Activated T-helper 17 cell treated with anti-CD3 and anti-CD28 coated beads, Interleukin-2, amount 50 U/mL, for 72 hours (primary cell): ENCODE data around the gene BIN2. TPM values are rescaled to one million over a fixed set of nuclear protein-coding genes. Genes with fewer than 3 reads are reported as not detected.
"Not testable (repeated sequence)": the region's sequence is repeated elsewhere in the genome, so short reads cannot be mapped to it uniquely, and the experiment has no call there.

ENCODE experiments used
- ATAC-seq: fragments of 150-1000 bp; cut with Tn5 transposase; replicated peaks from 2 replicates; pipeline ENCODE4 v1.10.0; 2021; ENCODE audit warnings: mild to moderate bottlenecking, moderate library complexity
- H3K27ac Mint-ChIP-seq: one replicate; pipeline ENCODE4 v1.8.0; 2022; ENCODE audit warnings: mixed read lengths
- H3K27me3 Mint-ChIP-seq: one replicate; pipeline ENCODE4 v1.8.0; 2022; ENCODE audit warnings: mixed read lengths
- H3K36me3 Mint-ChIP-seq: one replicate; pipeline ENCODE4 v1.8.0; 2022; ENCODE audit warnings: low read depth, mild to moderate bottlenecking, mixed read lengths
- H3K4me1 Mint-ChIP-seq: one replicate; pipeline ENCODE4 v1.8.0; 2022; ENCODE audit warnings: mixed read lengths
- H3K4me3 Mint-ChIP-seq: one replicate; pipeline ENCODE4 v1.8.0; 2022; ENCODE audit warnings: mild to moderate bottlenecking, mixed read lengths
- H3K9me3 Mint-ChIP-seq: one replicate; pipeline ENCODE4 v1.8.0; 2022; ENCODE audit warnings: mixed read lengths
- total RNA-seq, 2 donors: library from RNA; stranded (reverse); gene quantifications; one replicate each; pipeline ENCODE4 v1.2.3, GENCODE V29; 2022

Gene BIN2
- total RNA-seq, 2 donors from 2014 or later, result 45.8 to 78.8 TPM

- Mint-ChIP-seq H3K27me3 (no peaks in the 10 kb centered on the region), H3K9me3 (no peaks in the 10 kb centered on the region), H3K4me1 (peaks cover 10% of the 10 kb centered on the region), H3K27ac (peak overlapping the region; percentile 39), H3K4me3 (no peak overlapping the region), H3K36me3 (peaks cover 85% of the 10 kb centered on the region)
- no peak for ATAC-seq
Observed at GRCh38 chr12:51307655-51308593, 16.1 kb downstream of the BIN2 start.

DNA sequence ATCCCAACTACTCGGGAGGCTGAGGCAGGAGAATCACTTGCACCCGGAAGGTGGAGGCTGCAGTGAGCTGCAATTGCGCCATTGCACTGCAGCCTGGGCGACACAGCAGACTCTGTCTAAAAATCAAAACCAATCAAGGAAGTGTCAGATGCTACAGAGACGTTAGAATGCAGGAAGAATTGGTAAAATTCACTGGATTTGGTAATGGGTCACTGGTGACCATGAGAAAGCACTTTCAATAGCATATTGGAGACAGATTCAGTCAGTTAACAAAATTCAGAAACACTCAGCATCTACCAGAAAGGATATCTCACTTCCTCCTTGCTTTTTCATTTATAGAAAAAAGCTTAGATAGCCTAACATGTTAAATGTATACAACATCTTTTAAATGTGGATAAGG lies 17.5 kb downstream of the BIN2 start:
- ATAC-seq, result no peak
- Mint-ChIP-seq H3K9me3 (no peaks in the 10 kb centered on the region), H3K4me1 (peaks cover 15% of the 10 kb centered on the region), H3K27ac (no peak overlapping the region), H3K4me3 (no peak overlapping the region), H3K36me3 (peaks cover 85% of the 10 kb centered on the region), H3K27me3 (no peaks in the 10 kb centered on the region)

- ATAC-seq, H3K27me3 Mint-ChIP-seq, H3K4me3 Mint-ChIP-seq, H3K9me3 Mint-ChIP-seq, H3K4me1 Mint-ChIP-seq: not testable (repeated sequence)
- Mint-ChIP-seq H3K36me3 (peaks cover 84% of the 10 kb centered on the region), H3K27ac (peak overlapping the region; percentile 51)
Observed at GRCh38 chr12:51300768-51301167, 23.2 kb downstream of the BIN2 start.

- H3K27me3 Mint-ChIP-seq, result no peaks in the 10 kb centered on the region
- ATAC-seq, result no peak
- peaks cover 93% of the 10 kb centered on the region for H3K36me3 Mint-ChIP-seq
- no peaks in the 10 kb centered on the region for H3K9me3 Mint-ChIP-seq
- H3K4me1 Mint-ChIP-seq, result peaks cover 4% of the 10 kb centered on the region
- H3K27ac Mint-ChIP-seq, result no peak overlapping the region
- H3K4me3 Mint-ChIP-seq, result no peak overlapping the region
Observed at GRCh38 chr12:51295651-51296050, 28.3 kb downstream of the BIN2 start.

DNA sequence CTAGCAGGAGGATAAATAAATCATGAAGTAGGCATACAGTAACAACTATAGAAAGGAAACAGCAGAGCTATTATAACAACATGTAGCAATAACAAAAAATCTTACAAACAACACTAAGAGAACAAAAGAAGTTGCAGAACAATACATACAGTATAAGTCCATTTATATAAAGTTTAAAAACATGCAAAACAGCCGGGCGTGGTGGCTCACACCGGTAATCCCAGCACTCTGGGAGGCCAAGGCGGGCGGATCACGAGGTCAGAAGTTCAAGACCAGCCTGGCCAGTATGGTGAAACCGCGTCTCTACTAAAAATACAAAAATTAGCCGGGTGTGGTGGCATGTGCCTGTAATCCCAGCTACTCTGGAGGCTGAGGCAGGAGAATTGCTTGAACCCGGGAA lies 29.9 kb downstream of the BIN2 start:
- H3K27ac Mint-ChIP-seq, ATAC-seq, H3K9me3 Mint-ChIP-seq, H3K4me3 Mint-ChIP-seq, H3K4me1 Mint-ChIP-seq, H3K27me3 Mint-ChIP-seq: not testable (repeated sequence)
- peaks cover 93% of the 10 kb centered on the region for H3K36me3 Mint-ChIP-seq

GRCh38 chr12:51293696-51294095 lies 30.3 kb downstream of the BIN2 start:
- Mint-ChIP-seq H3K9me3 (no peaks in the 10 kb centered on the region), H3K36me3 (peaks cover 93% of the 10 kb centered on the region), H3K27ac (no peak overlapping the region), H3K27me3 (no peaks in the 10 kb centered on the region), H3K4me3 (no peak overlapping the region), H3K4me1 (peaks cover 4% of the 10 kb centered on the region)
- ATAC-seq, result peak; percentile 64

DNA sequence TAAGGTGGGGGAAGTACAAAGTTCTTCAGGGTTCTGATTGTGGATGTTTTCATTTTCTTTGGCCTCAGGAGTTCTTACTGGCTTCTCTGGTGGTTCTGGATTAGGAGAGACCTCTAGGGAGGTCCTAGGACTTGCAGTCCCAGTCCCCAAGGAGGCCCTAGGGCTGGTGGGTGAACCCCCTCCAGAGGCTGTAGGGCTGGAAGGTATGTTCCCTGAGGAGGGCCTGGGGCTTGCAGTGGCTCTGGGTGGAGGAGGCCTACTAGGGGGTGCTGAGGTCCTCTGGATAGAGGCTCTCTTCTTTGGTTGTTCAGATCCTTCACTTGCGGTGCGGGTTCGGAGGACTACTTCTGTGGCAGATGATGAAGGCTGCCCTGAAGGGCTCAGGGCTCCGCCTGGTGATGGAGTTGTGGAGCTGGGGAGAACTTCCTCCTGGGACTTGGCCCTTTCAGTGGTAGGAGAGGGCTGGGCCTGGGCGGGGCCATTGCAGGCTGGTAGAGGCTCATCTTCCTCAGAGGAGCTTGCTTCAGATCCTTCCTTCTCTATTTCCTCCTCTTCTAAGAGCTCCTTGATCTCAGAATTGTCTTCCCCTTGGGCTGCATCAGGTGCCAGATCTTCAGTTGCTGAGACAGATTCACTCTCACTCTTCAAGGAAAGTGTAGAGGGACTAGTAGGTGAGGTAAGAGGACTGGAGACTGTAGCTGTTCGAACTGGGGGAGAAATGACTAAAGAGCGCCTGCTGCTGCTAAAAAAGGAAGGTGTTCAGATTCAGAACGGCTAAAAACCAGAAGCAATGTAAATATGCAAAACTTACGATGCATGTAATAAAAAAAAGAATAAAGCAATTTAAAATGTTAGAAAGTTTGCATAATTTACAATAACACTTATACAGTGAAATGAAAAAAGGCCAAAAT lies 32.1 kb downstream of the BIN2 start:
- H3K27me3 Mint-ChIP-seq, H3K9me3 Mint-ChIP-seq, H3K4me1 Mint-ChIP-seq, H3K4me3 Mint-ChIP-seq, ATAC-seq: not testable (repeated sequence)
- H3K36me3 Mint-ChIP-seq, result peaks cover 89% of the 10 kb centered on the region
- H3K27ac Mint-ChIP-seq, result peak overlapping the region; percentile 69

DNA sequence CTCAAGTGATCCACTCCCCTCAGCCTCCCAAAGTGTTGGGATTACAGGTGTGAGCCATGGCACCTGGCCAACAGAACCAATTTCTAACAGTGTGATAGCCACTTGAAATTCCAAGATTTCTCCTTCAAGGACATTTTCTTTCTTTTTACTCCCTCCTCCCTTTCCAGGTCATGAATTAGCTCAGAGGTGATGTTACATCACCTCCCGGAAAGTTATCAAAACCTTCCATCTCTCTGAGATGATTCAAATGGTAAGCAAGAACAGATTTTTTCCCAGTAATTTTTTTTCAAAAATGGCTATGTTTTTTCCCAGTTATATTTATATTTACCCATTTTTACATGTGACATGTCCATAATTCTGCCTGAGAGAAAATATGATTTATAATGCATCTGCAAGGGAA lies 38.1 kb downstream of the BIN2 start:
- no peaks in the 10 kb centered on the region for H3K4me1 Mint-ChIP-seq
- no peaks in the 10 kb centered on the region for H3K27me3 Mint-ChIP-seq
- no peak for ATAC-seq
- H3K4me3 Mint-ChIP-seq, result no peak overlapping the region
- no peaks in the 10 kb centered on the region for H3K9me3 Mint-ChIP-seq
- H3K36me3 Mint-ChIP-seq, result peaks cover 77% of the 10 kb centered on the region
- peak overlapping the region; percentile 24 for H3K27ac Mint-ChIP-seq

- Mint-ChIP-seq H3K27ac (peak overlapping the region; percentile 15), H3K9me3 (no peaks in the 10 kb centered on the region), H3K36me3 (peaks cover 51% of the 10 kb centered on the region), H3K4me1 (no peaks in the 10 kb centered on the region), H3K4me3 (no peak overlapping the region), H3K27me3 (no peaks in the 10 kb centered on the region)
- ATAC-seq, result no peak
Observed at GRCh38 chr12:51281202-51281924, 42.6 kb downstream of the BIN2 start.

DNA sequence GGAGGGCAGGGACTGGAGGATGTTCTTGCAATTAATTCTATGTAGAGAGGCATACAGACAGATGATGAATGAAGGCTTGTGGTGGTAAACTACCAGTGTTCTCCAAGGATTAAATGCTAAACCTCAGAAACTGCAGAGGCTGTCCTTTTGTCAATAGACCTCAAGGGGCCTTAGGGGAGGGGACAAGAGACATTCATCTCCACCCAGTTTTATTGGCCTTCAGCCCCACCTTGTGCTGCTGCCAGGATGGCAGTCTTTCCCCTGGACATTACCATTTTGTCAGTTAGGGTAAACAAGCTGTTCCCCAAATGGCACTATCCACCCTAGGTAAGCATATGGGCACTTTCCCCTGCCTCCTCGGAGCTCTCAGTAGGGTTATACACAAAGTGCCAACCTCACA lies 48.9 kb downstream of the BIN2 start:
- no peak for ATAC-seq
- H3K4me3 Mint-ChIP-seq, result no peak overlapping the region
- peaks cover 9% of the 10 kb centered on the region for H3K4me1 Mint-ChIP-seq
- H3K27ac Mint-ChIP-seq, result no peak overlapping the region
- H3K27me3 Mint-ChIP-seq, result no peaks in the 10 kb centered on the region
- peaks cover under 1% of the 10 kb centered on the region for H3K36me3 Mint-ChIP-seq
- no peaks in the 10 kb centered on the region for H3K9me3 Mint-ChIP-seq

DNA sequence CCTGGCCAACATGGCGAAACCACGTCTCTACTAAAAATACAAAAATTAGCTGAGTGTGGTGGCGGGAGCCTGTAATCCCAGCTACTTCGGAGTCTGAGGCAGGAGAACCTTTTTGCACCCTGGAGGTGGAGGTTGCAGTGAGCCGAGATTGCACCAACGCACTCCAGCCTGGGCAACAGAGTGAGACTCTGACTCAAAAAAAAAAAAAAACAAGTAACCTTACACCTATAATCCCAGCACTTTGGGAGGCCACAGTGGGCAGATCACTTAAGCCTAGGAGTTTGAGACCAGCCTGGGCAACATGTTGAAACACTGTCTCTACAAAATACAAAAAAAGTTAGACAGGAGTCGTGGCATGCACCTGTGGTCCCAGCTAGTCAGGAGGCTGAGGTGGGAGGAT lies 51.2 kb downstream of the BIN2 start:
- not testable (repeated sequence) for H3K36me3 Mint-ChIP-seq, ATAC-seq, H3K4me1 Mint-ChIP-seq, H3K9me3 Mint-ChIP-seq, H3K27me3 Mint-ChIP-seq, H3K27ac Mint-ChIP-seq, H3K4me3 Mint-ChIP-seq

DNA sequence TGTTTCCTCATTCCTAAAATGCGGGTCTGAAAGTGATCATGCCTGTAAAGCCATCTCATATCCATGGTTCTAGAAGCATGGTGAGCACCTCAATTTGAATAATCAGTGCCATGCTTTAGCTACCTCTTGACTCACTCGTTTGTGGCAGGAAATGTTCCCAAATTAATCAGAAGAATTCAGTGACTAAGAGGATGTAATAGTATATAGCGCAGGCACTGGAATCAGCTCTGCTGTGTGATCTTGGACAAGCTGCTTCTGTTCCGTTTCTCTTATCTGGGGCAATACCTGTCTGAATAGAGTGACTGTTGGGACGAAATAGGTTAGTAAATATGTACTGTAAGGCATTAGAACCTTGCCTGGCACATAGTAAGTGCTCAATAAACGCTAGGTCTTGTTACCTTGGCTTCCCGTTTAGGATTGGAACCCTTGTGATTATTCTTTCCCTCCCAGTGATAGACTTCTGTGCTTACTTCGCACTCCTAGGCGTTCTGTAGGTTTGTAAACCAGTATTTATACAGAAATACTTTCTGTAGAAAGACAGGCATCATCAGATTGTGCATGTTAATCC lies 52.9 kb downstream of the BIN2 start:
- Mint-ChIP-seq H3K27me3 (no peaks in the 10 kb centered on the region), H3K4me3 (peak overlapping the region; percentile 90), H3K4me1 (peaks cover 9% of the 10 kb centered on the region), H3K9me3 (no peaks in the 10 kb centered on the region), H3K27ac (peak overlapping the region; percentile 53), H3K36me3 (no peaks in the 10 kb centered on the region)
- ATAC-seq, result peak; percentile 89

GRCh38 chr12:51270067-51270950 lies 53.7 kb downstream of the BIN2 start, which contains the start of gene SMAGP:
SMAGP (minus strand) TSS chr12:51270415; CDS start chr12:51269278, 1,137 bp downstream.
- no peaks in the 10 kb centered on the region for H3K27me3 Mint-ChIP-seq
- peak within 1 kb of the TSS; percentile 53 for H3K27ac Mint-ChIP-seq
- peak; percentile 32 for ATAC-seq

More at GRCh38 chr12:51270067-51270950, 53.7 kb downstream of the BIN2 start, which contains the start of gene SMAGP:
- Mint-ChIP-seq H3K36me3 (no peaks in the 10 kb centered on the region), H3K9me3 (no peaks in the 10 kb centered on the region), H3K4me3 (peak within 1 kb of the TSS; percentile 90), H3K4me1 (peaks cover 11% of the 10 kb centered on the region)
